SK-N-SH (cell line): Measurements from ENCODE around the gene TIGD3. TPM values are rescaled to one million over a fixed set of nuclear protein-coding genes. Genes with fewer than 3 reads are reported as not detected.
A peak's percentile ranks its signal among the peaks of the same experiment; 100 is the strongest.

ENCODE experiments used
- CTCF ChIA-PET: fragments of 300-600, 350-600 bp; formaldehyde crosslinking; extraction: SDS; loops from one replicate; lab custom pipeline; 2021; lab: Yijun Ruan, JAX
- POLR2A ChIA-PET: fragments of 350-600 bp; sonication (Branson Sonifier 250); formaldehyde crosslinking; extraction: SDS; loops from one replicate; lab custom pipeline; 2020; ENCODE audit warnings: antibody characterized with exemption, inconsistent platforms; lab: Yijun Ruan, JAX
- DNase-seq: peaks from one replicate; pipeline ENCODE4 v3.0.0; 2012
- H2AFZ ChIP-seq: fragments of 200-600 bp; sonication (generic); 2 replicates; pipeline ENCODE4 v1.8.1; 2016; ENCODE audit warnings: antibody characterized with exemption, mild to moderate bottlenecking, low read depth
- H3F3A ChIP-seq: fragments of 200-600 bp; sonication (generic); replicated peaks from 2 replicates; pipeline ENCODE3; 2016; ENCODE audit warnings: antibody characterized with exemption, mild to moderate bottlenecking; ENCODE audit not compliant: insufficient read depth
- H3K27ac ChIP-seq, 2 experiments: fragments of 200-500 bp in 1 of 2; fragments of 200-600 bp in 1 of 2; sonication (Bioruptor generic) in 1 of 2; sonication (generic), shearing (Covaris generic) in 1 of 2; 2 replicates each; pipeline versions ENCODE4 v1.5.1 to v1.6.1; 2014 to 2016; ENCODE audit warnings: low read depth in 2 of 2, inconsistent platforms in 1 of 2, low read length in 1 of 2, mild to moderate bottlenecking in 1 of 2, mixed read lengths in 1 of 2
- H3K27me3 ChIP-seq: fragments of 200-600 bp; sonication (generic), shearing (Covaris generic); 2 replicates; pipeline ENCODE4 v1.6.1; 2016; ENCODE audit warnings: mixed run types; ENCODE audit not compliant: insufficient read depth
- H3K36me3 ChIP-seq, 2 experiments: fragments of 200-500 bp in 1 of 2; fragments of 200-600 bp in 1 of 2; sonication (Bioruptor generic) in 1 of 2; sonication (generic) in 1 of 2; replicated peaks in 1 of 2; 2 replicates each; pipeline versions ENCODE3 to v1.5.1; 2014 to 2016; ENCODE audit warnings: low read length in 1 of 2, mild to moderate bottlenecking in 1 of 2; ENCODE audit not compliant: insufficient read depth in 2 of 2, control insufficient read depth in 1 of 2
- H3K4me1 ChIP-seq, 2 experiments: fragments of 200-500 bp in 1 of 2; fragments of 200-600 bp in 1 of 2; sonication (Bioruptor generic) in 1 of 2; sonication (generic), shearing (Covaris generic) in 1 of 2; 2 replicates each; pipeline versions ENCODE4 v1.5.1 to v1.6.1; 2014 to 2016; ENCODE audit warnings: low read depth in 1 of 2, low read length in 1 of 2, mixed run types in 1 of 2; ENCODE audit not compliant: insufficient read depth in 2 of 2, control insufficient read depth in 1 of 2
- H3K4me2 ChIP-seq: fragments of 200-600 bp; sonication (generic), shearing (Covaris generic); 2 replicates; pipeline ENCODE4 v1.6.1; 2017; ENCODE audit warnings: mixed run types
- H3K4me3 ChIP-seq, 2 experiments: fragments of 200-500 bp in 1 of 2; fragments of 200-600 bp in 1 of 2; sonication (Bioruptor generic) in 1 of 2; sonication (generic), shearing (Covaris generic) in 1 of 2; 2 replicates each; pipeline versions ENCODE4 v1.5.1 to v1.8.1; 2014 to 2016; ENCODE audit warnings: low read depth in 2 of 2, inconsistent platforms in 1 of 2, low read length in 1 of 2, mild to moderate bottlenecking in 1 of 2, mixed read lengths in 1 of 2, moderate library complexity in 1 of 2
- H3K79me2 ChIP-seq: fragments of 200-600 bp; sonication (generic); 2 replicates; pipeline ENCODE4 v1.8.1; 2017; ENCODE audit warnings: mild to moderate bottlenecking; ENCODE audit not compliant: insufficient read depth
- H3K9ac ChIP-seq: fragments of 200-600 bp; sonication (generic); 2 replicates; pipeline ENCODE4 v1.6.1; 2017; ENCODE audit warnings: mixed run types
- H3K9me2 ChIP-seq: fragments of 200-600 bp; sonication (generic); 2 replicates; pipeline ENCODE4 v1.6.1; 2017; ENCODE audit warnings: mixed run types
- H3K9me3 ChIP-seq: fragments of 200-600 bp; sonication (generic); 2 replicates; pipeline ENCODE4 v1.6.1; 2017; ENCODE audit warnings: mixed run types, mild to moderate bottlenecking, moderate library complexity
- H4K20me1 ChIP-seq: fragments of 200-600 bp; sonication (generic); 2 replicates; pipeline ENCODE4 v1.6.1; 2017; ENCODE audit warnings: mild to moderate bottlenecking, mixed run types; ENCODE audit not compliant: insufficient read depth
- CHD2 ChIP-seq: fragments of 150-350 bp; IDR thresholded peaks from 2 replicates; pipeline ENCODE4 v1.6.1; 2018; ENCODE audit warnings: low read length; ENCODE audit not compliant: partially characterized antibody
- ELF1 ChIP-seq: IDR thresholded peaks from 2 replicates; pipeline ENCODE4 v1.4.0; 2012
- EP300 ChIP-seq, 2 experiments: IDR thresholded peaks; 2 replicates each; pipeline versions ENCODE4 v1.4.0 to v1.6.1; 2012; ENCODE audit warnings: borderline replicate concordance in 1 of 2, low read depth in 1 of 2, low read length in 1 of 2
- EZH2phosphoT487 ChIP-seq: fragments of 200-600 bp; sonication (generic); IDR thresholded peaks from 2 replicates; pipeline ENCODE4 v1.6.1; 2017; ENCODE audit warnings: low read depth, mixed run types, mild to moderate bottlenecking, antibody characterized with exemption, moderate library complexity, borderline replicate concordance
- MEF2A ChIP-seq: IDR thresholded peaks from 2 replicates; pipeline ENCODE4 v1.4.0; 2012; ENCODE audit warnings: low read depth, borderline replicate concordance
- NFIC ChIP-seq: IDR thresholded peaks from 2 replicates; pipeline ENCODE4 v1.4.0; 2012; ENCODE audit warnings: borderline replicate concordance
- NRF1 ChIP-seq: IDR thresholded peaks from 2 replicates; pipeline ENCODE4 v1.6.1; 2012; ENCODE audit warnings: low read depth, mild to moderate bottlenecking, low read length
- POLR2AphosphoS5 ChIP-seq: IDR thresholded peaks from 2 replicates; pipeline ENCODE4 v1.6.1; 2012; ENCODE audit warnings: low read depth, low read length
- RXRA ChIP-seq: IDR thresholded peaks from 2 replicates; pipeline ENCODE4 v1.4.0; 2012; ENCODE audit warnings: low read depth, mild to moderate bottlenecking, borderline replicate concordance
- SIN3A ChIP-seq: IDR thresholded peaks from 2 replicates; pipeline ENCODE4 v1.6.1; 2012; ENCODE audit warnings: low read depth, mild to moderate bottlenecking, low read length, moderate library complexity, borderline replicate concordance
- SMC3 ChIP-seq: IDR thresholded peaks from 2 replicates; pipeline ENCODE4 v1.6.1; 2012; ENCODE audit warnings: low read depth, low read length, improper control_type of control experiment
- TCF12 ChIP-seq: IDR thresholded peaks from 2 replicates; pipeline ENCODE4 v1.4.0; 2012
- TEAD4 ChIP-seq: IDR thresholded peaks from 2 replicates; pipeline ENCODE4 v1.4.0; 2012; ENCODE audit warnings: mild to moderate bottlenecking, borderline replicate concordance; ENCODE audit not compliant: insufficient read depth
- WGBS: methylation state at CpG from one replicate; pipeline ENCODE4 v1.1.6; 2017; ENCODE audit warnings: low lambda C conversion rate; 5-methylcytosine and 5-hydroxymethylcytosine counted together
- polyA plus RNA-seq, 3 experiments: library from polyadenylated mRNA; depleted of rRNA; stranded (reverse); fragments of >200 nt; gene quantifications; 2 replicates each; pipeline ENCODE4 v1.2.3, GENCODE V29; 2012
- TF ChIP-seq, protein P1 (sequence below): IDR thresholded peaks from 2 replicates; pipeline ENCODE4 v1.6.1; 2012; ENCODE audit warnings: mild to moderate bottlenecking, low read depth, low read length, moderate library complexity
- TF ChIP-seq, protein P2 (sequence below): IDR thresholded peaks from 2 replicates; pipeline ENCODE4; 2012
- TF ChIP-seq, protein P3 (sequence below): fragments of 200-600 bp; sonication (generic); IDR thresholded peaks from 2 replicates; pipeline ENCODE4 v1.6.1; 2017; ENCODE audit warnings: antibody characterized with exemption, mild to moderate bottlenecking, moderate library complexity
- TF ChIP-seq, protein P4 (sequence below): IDR thresholded peaks from 2 replicates; pipeline ENCODE4 v1.4.0; 2012; ENCODE audit warnings: low read depth

TIGD3 gene
- polyA plus RNA-seq, 1 of the 3 experiments (the other 2 are of a cell fraction): 0.41 TPM

DNA sequence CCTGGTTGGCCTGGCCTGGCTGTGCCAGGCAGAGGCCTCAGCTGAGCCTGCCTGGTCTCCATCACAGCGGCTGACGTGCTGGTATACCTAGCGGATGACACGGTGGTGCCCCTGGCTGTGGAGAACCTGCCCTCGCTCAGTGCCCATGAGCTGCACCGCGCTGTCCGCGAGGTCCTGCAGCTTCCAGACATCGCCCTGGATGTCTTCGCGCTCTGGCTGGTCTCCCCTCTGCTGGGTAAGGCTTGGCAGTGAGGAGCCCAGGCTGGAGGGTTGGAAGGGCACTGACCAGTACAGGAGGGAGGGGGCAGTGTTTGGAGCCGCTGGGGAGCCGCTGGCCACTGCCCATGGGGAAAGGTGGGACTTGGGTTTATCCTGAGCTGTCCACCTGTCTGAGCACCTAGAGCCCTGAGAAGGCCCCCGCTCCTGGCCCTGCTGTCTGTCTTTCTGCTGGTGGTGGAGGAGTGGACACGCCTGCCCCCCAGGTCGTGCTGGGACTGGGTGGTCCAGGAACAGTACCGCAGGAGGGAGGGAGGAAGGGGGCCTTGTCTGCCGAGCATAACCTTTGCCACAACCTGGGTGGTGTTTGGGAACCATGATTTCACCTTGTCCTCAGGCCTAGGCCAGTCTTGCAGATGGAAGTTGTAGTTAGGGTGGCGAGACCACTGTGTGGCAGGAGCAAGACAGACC is 34.9 kb downstream of the TIGD3 start (continued):
- TF ChIP-seq EP300 (IDR thresholded peaks at IDR 0.05; ENCODE audit: borderline replicate concordance in 1 of 2, low read depth in 1 of 2, low read length in 1 of 2) (no peak), SMC3 (no peak)

DNA sequence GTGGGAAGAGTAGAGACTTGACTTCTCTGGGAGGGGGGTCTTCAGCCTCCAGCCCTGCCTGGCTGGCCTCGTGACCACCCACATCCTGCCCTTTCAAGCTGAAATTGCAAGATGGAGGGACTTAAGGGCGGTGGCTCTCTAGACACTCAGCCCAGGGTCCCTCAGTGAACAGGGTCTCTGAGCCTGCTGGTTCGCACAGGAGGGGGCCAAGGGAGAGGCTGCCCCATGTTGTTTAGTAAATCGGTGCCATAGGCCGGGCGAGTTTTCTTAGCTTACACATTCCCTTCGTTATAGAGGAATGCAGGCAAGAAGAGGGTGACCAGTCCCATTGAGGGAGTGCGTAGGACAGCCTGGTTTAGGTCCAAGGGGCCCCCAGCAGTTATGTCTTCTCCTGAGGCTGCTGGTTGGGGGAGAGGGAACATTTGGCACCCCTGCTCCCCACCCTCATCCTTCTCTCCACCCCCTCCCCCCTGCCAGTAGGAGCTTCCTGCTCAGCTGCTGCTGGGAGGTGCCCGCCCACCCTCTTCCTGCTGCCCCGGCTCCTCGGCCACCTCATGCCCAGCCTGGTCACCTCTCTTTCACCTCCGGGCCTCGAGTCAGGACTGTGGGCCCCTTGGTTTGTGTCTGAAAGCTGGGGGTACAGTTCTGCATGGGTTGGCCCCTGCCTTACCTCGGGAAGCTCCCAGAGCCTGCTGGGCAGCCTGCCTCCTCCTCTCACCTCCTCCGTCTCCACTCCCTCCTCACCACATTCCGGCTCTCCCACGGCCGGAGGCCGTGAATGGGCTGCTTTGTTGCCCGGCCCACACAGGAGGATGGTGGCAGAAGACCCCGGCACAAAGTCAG is 35.8 kb downstream of the TIGD3 start:
- no peak overlapping the region for H2AFZ ChIP-seq
- H3F3A ChIP-seq: no peaks in the 10 kb centered on the region
- no peaks in the 10 kb centered on the region for H3K27me3 ChIP-seq
- 0 out of 2 replicates have a peak, but pooled peaks cover 3% of the 10 kb centered on the region for H4K20me1 ChIP-seq
- CTCF ChIA-PET: interaction anchor here (1.2 to 6.6 kb wide), 4 partner anchors 14 to 120 kb away, joined by 3 to 47 read pairs (median 4); no protein-coding TSS in a partner anchor
- peak overlapping the region; percentile 88; the same call in 1 of the 2 replicates for H3K4me2 ChIP-seq
- peaks cover 0 to 14% of the 10 kb centered on the region in 2 experiments for H3K36me3 ChIP-seq
- POLR2A ChIA-PET: interaction anchor here (1.5 kb wide), 1 partner anchor 117 kb away, joined by 3 read pairs; no protein-coding TSS in a partner anchor
- H3K79me2 ChIP-seq: peaks cover 67% of the 10 kb centered on the region
- TF ChIP-seq, protein P1, sequence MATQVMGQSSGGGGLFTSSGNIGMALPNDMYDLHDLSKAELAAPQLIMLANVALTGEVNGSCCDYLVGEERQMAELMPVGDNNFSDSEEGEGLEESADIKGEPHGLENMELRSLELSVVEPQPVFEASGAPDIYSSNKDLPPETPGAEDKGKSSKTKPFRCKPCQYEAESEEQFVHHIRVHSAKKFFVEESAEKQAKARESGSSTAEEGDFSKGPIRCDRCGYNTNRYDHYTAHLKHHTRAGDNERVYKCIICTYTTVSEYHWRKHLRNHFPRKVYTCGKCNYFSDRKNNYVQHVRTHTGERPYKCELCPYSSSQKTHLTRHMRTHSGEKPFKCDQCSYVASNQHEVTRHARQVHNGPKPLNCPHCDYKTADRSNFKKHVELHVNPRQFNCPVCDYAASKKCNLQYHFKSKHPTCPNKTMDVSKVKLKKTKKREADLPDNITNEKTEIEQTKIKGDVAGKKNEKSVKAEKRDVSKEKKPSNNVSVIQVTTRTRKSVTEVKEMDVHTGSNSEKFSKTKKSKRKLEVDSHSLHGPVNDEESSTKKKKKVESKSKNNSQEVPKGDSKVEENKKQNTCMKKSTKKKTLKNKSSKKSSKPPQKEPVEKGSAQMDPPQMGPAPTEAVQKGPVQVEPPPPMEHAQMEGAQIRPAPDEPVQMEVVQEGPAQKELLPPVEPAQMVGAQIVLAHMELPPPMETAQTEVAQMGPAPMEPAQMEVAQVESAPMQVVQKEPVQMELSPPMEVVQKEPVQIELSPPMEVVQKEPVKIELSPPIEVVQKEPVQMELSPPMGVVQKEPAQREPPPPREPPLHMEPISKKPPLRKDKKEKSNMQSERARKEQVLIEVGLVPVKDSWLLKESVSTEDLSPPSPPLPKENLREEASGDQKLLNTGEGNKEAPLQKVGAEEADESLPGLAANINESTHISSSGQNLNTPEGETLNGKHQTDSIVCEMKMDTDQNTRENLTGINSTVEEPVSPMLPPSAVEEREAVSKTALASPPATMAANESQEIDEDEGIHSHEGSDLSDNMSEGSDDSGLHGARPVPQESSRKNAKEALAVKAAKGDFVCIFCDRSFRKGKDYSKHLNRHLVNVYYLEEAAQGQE: no peak
- TF ChIP-seq MEF2A: no peak
- TF ChIP-seq TCF12: no peak
- no peak for TF ChIP-seq SIN3A
- no peak for TF ChIP-seq CHD2
- no peak for TF ChIP-seq SMC3
- TF ChIP-seq, protein P2, sequence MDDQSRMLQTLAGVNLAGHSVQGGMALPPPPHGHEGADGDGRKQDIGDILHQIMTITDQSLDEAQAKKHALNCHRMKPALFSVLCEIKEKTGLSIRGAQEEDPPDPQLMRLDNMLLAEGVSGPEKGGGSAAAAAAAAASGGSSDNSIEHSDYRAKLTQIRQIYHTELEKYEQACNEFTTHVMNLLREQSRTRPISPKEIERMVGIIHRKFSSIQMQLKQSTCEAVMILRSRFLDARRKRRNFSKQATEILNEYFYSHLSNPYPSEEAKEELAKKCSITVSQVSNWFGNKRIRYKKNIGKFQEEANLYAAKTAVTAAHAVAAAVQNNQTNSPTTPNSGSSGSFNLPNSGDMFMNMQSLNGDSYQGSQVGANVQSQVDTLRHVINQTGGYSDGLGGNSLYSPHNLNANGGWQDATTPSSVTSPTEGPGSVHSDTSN: no peak
- TF ChIP-seq POLR2AphosphoS5: no peak
- TF ChIP-seq, protein P3, sequence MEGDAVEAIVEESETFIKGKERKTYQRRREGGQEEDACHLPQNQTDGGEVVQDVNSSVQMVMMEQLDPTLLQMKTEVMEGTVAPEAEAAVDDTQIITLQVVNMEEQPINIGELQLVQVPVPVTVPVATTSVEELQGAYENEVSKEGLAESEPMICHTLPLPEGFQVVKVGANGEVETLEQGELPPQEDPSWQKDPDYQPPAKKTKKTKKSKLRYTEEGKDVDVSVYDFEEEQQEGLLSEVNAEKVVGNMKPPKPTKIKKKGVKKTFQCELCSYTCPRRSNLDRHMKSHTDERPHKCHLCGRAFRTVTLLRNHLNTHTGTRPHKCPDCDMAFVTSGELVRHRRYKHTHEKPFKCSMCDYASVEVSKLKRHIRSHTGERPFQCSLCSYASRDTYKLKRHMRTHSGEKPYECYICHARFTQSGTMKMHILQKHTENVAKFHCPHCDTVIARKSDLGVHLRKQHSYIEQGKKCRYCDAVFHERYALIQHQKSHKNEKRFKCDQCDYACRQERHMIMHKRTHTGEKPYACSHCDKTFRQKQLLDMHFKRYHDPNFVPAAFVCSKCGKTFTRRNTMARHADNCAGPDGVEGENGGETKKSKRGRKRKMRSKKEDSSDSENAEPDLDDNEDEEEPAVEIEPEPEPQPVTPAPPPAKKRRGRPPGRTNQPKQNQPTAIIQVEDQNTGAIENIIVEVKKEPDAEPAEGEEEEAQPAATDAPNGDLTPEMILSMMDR: no peak
- TF ChIP-seq NRF1: no peak
- TF ChIP-seq NFIC: no peak
- TF ChIP-seq, protein P4, sequence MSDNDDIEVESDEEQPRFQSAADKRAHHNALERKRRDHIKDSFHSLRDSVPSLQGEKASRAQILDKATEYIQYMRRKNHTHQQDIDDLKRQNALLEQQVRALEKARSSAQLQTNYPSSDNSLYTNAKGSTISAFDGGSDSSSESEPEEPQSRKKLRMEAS: no peak
- TF ChIP-seq ELF1: no peak
- no peak for TF ChIP-seq EZH2phosphoT487
- no peak for TF ChIP-seq TEAD4
- no peak for TF ChIP-seq RXRA
- TF ChIP-seq, all 33 proteins: peak for 0
- H3K9me2 ChIP-seq: no peaks in the 10 kb centered on the region
- H3K27ac ChIP-seq: peak overlapping the region in 1 of 2 experiments; percentile 22; a peak in 1 of 4 replicates
- H3K4me3 ChIP-seq: no peak overlapping the region
- H3K4me1 ChIP-seq: peaks cover 31 to 33% of the 10 kb centered on the region in 2 experiments; a peak in 2 of 4 replicates
- H3K9ac ChIP-seq: peak overlapping the region; percentile 26; the same call in 1 of the 2 replicates
- WGBS: 75% methylated on average over 16 of the region's 21 CpGs
- no peaks in the 10 kb centered on the region for H3K9me3 ChIP-seq
- no peak for DNase-seq
